ENCODE results near the gene TSPAN6.

Gene TSPAN6

GRCh38 chrX:100636321-100636991, at the start of gene TSPAN6:
Gene TSPAN6, minus strand, starts transcription at chrX:100636806. Its CDS starts 112 bp downstream, at chrX:100636694.
- peak; percentile 79 for DNase-seq

GRCh38 chrX:100685997-100686305, 49.3 kb upstream of the TSPAN6 start:
- no peak for DNase-seq

- peak; percentile 67 for DNase-seq
Observed at GRCh38 chrX:100685284-100685996, 48.8 kb upstream of the TSPAN6 start.

GRCh38 chrX:100682939-100683338, 46.3 kb upstream of the TSPAN6 start:
- DNase-seq = no peak

- DNase-seq = no peak
Observed at GRCh38 chrX:100681599-100681998, 45.0 kb upstream of the TSPAN6 start.

- DNase-seq = no peak
Observed at GRCh38 chrX:100680756-100681155, 44.1 kb upstream of the TSPAN6 start.

- no peak for DNase-seq
Observed at GRCh38 chrX:100677611-100678181, 41.1 kb upstream of the TSPAN6 start.

GRCh38 chrX:100674705-100675104, 38.1 kb upstream of the TSPAN6 start:
- DNase-seq = peak; percentile 2

GRCh38 chrX:100673397-100673953, 36.9 kb upstream of the TSPAN6 start:
- DNase-seq = no peak

- no peak for DNase-seq
Observed at GRCh38 chrX:100672966-100673365, 36.4 kb upstream of the TSPAN6 start.

- DNase-seq = no peak
Observed at GRCh38 chrX:100663642-100664041, 27.0 kb upstream of the TSPAN6 start.

GRCh38 chrX:100662796-100663195, 26.2 kb upstream of the TSPAN6 start:
- no peak for DNase-seq

GRCh38 chrX:100662170-100662569, 25.6 kb upstream of the TSPAN6 start:
- no peak for DNase-seq

GRCh38 chrX:100659431-100660137, 23.0 kb upstream of the TSPAN6 start:
- DNase-seq = no peak

- no peak for DNase-seq
Observed at GRCh38 chrX:100658941-100659381, 22.4 kb upstream of the TSPAN6 start.

- DNase-seq = no peak
Observed at GRCh38 chrX:100654261-100654660, 17.7 kb upstream of the TSPAN6 start.

- no peak for DNase-seq
Observed at GRCh38 chrX:100652266-100652665, 15.7 kb upstream of the TSPAN6 start.

GRCh38 chrX:100650841-100651240, 14.2 kb upstream of the TSPAN6 start:
- no peak for DNase-seq

- DNase-seq = no peak
Observed at GRCh38 chrX:100649550-100650356, 13.1 kb upstream of the TSPAN6 start.

- DNase-seq = no peak
Observed at GRCh38 chrX:100648458-100649417, 12.1 kb upstream of the TSPAN6 start.

- no peak for DNase-seq
Observed at GRCh38 chrX:100647739-100648138, 11.1 kb upstream of the TSPAN6 start.

All from CD4-positive, alpha-beta T cell treated with Interleukin-21 for 1 hour (primary cell).